Measurements from ENCODE around the gene FOXN4. TPM values are rescaled to one million over a fixed set of nuclear protein-coding genes. Genes with fewer than 3 reads are reported as not detected.

Gene FOXN4
- polyA plus RNA-seq, 1 donor (not counting 4 experiments of a cell fraction or from before 2014, with no cell fraction given) = not detected

DNA sequence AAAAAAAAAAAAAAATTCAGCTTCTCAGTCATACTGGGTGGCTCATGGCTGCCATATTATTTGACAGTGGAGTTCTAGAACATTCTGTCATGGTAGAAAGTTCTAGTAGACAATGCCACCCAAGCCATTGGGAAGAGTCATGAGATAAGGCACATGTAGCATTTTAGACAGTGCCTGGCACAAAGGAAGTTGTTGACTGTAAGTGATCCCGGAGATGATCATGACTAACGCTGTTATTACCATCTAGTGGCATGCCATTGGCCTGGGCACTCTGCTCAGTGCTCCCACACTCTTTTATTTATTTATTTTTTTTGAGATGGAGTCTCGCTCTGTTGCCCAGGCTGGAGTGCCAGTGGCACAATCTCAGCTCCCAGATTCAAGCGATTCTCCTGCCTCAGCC is 80.4 kb downstream of the FOXN4 start:
- dilution Hi-C loops (cut with MboI; ENCODE audit: extremely low pct_ligation_motif_present, low sequenced_read_pairs) = no loop called here

More for the DNA sequence above, 80.4 kb downstream of the FOXN4 start:
- Histone ChIP-seq H3K79me2 (ENCODE audit: control insufficient read depth, insufficient read depth, low read length) (no peaks in the 10 kb centered on the region), H3K9me1 (ENCODE audit: control insufficient read depth, extremely low read depth, insufficient read depth, low read length) (no peaks in the 10 kb centered on the region), H3K9ac (ENCODE audit: control insufficient read depth, extremely low read depth, insufficient read depth, low read length) (no peak overlapping the region), H4K20me1 (ENCODE audit: control insufficient read depth, extremely low read depth, insufficient read depth, low read length) (no peaks in the 10 kb centered on the region), H3K36me3 (ENCODE audit: control insufficient read depth in 2 of 2, extremely low read depth in 1 of 2, insufficient read depth in 2 of 2, low read length in 2 of 2) (no peaks in the 10 kb centered on the region), H3K27me3 (ENCODE audit: control insufficient read depth, extremely low read depth, insufficient read depth, low read length) (no peaks in the 10 kb centered on the region), H2AFZ (ENCODE audit: control insufficient read depth, low read length) (no peak overlapping the region), H3K27ac (ENCODE audit: control insufficient read depth, insufficient read depth, low read length) (no peak overlapping the region), H3K4me1 (ENCODE audit: control insufficient read depth, extremely low read depth, insufficient read depth, low read length) (no peaks in the 10 kb centered on the region), H3K4me3 (ENCODE audit: control insufficient read depth in 2 of 3, extremely low read depth in 1 of 3, insufficient read depth in 2 of 3, low read depth in 1 of 3, low read length in 3 of 3) (no peak overlapping the region), H3K4me2 (ENCODE audit: control insufficient read depth, extremely low read depth, insufficient read depth, low read depth, low read length) (no peak overlapping the region), H3K9me3 (ENCODE audit: control insufficient read depth, low read depth, low read length) (no peaks in the 10 kb centered on the region)
- TF ChIP-seq EZH2 (IDR thresholded peaks at IDR 0.05; ENCODE audit: low read length) (no peak), CTCF (optimal IDR thresholded peaks at IDR 0.05 in 1 of 3, IDR thresholded peaks at IDR 0.05 in 1 of 3, conservative IDR thresholded peaks at IDR 0.05 in 1 of 3; ENCODE audit: extremely low read depth in 1 of 3, insufficient read depth in 2 of 3, low read length in 3 of 3) (no peak)
- no peak for FAIRE-seq
- no peak for DNase-seq (ENCODE audit: low read depth, low spot score)

Other genes with a start within 250 kb of the FOXN4 start
- 18.3 to 31.0 TPM (median 25.2 TPM) in 3 replicates for gene ALKBH2, start 215.8 kb downstream of the FOXN4 start, polyA plus RNA-seq
- gene UNG, start 211.7 kb downstream of the FOXN4 start, polyA plus RNA-seq = 17.9 to 35.1 TPM (median 26.3 TPM) in 3 replicates
- gene ACACB, start 192.7 kb downstream of the FOXN4 start, polyA plus RNA-seq = 0.54 to 2.1 TPM (median 1.3 TPM) in 3 replicates
- 0.03 TPM in 1 of 3 replicates, not detected in the others for gene MYO1H, start 38.6 kb upstream of the FOXN4 start, polyA plus RNA-seq
- gene KCTD10, start 168.0 kb upstream of the FOXN4 start, polyA plus RNA-seq = 84.5 to 128 TPM (median 107 TPM) in 3 replicates
- 22.4 to 29.1 TPM (median 27.1 TPM) in 3 replicates for gene UBE3B, start 168.3 kb upstream of the FOXN4 start, polyA plus RNA-seq

Data from keratinocyte (primary cell).